Trophoblast cell (in vitro differentiated cells and primary cell): ENCODE measurements around the gene PADI1.

Experiments
- DNase-seq, 2 donors: peaks; one replicate each; pipeline ENCODE4 v3.0.0-alpha.2; 2016
- H2AFZ ChIP-seq: 2 replicates; pipeline ENCODE4 v1.6.1; 2013; ENCODE audit warnings: low read length, moderate library complexity, mild to moderate bottlenecking; ENCODE audit not compliant: insufficient read depth, poor library complexity
- H2AK5ac ChIP-seq: 2 replicates; pipeline ENCODE4 v1.6.1; 2013; ENCODE audit warnings: mild to moderate bottlenecking, low read length
- H2BK120ac ChIP-seq: 2 replicates; pipeline ENCODE4 v1.6.1; 2013; ENCODE audit warnings: low read length, mild to moderate bottlenecking, moderate library complexity; ENCODE audit not compliant: insufficient read depth, poor library complexity
- H2BK12ac ChIP-seq: 2 replicates; pipeline ENCODE4 v1.6.1; 2013; ENCODE audit warnings: mild to moderate bottlenecking, low read length, moderate library complexity
- H2BK5ac ChIP-seq: 2 replicates; pipeline ENCODE4 v1.6.1; 2013; ENCODE audit warnings: low read length, low read depth, moderate library complexity, mild to moderate bottlenecking; ENCODE audit not compliant: poor library complexity
- H3K14ac ChIP-seq: 2 replicates; pipeline ENCODE4 v1.6.1; 2013; ENCODE audit warnings: mild to moderate bottlenecking, low read length
- H3K18ac ChIP-seq: 2 replicates; pipeline ENCODE4 v1.6.1; 2013; ENCODE audit warnings: mild to moderate bottlenecking, low read length
- H3K23ac ChIP-seq: 2 replicates; pipeline ENCODE4 v1.6.1; 2013; ENCODE audit warnings: low read length
- H3K27ac ChIP-seq: 2 replicates; pipeline ENCODE4 v1.5.1; 2013; ENCODE audit warnings: low read depth, mild to moderate bottlenecking, inconsistent platforms, low read length, moderate library complexity
- H3K27me3 ChIP-seq: 2 replicates; pipeline ENCODE4 v1.6.1; 2013; ENCODE audit warnings: inconsistent platforms, mild to moderate bottlenecking, low read length, moderate library complexity; ENCODE audit not compliant: insufficient read depth
- H3K36me3 ChIP-seq, 2 experiments: 1 replicate in 1 of 2; 2 replicates in 1 of 2; pipeline ENCODE4 v1.6.1; 2013; ENCODE audit warnings: low read length in 2 of 2, mild to moderate bottlenecking in 2 of 2, moderate library complexity in 1 of 2; ENCODE audit not compliant: insufficient read depth in 2 of 2, control insufficient read depth in 1 of 2
- H3K4ac ChIP-seq: 2 replicates; pipeline ENCODE4 v1.6.1; 2013; ENCODE audit warnings: low read depth, mild to moderate bottlenecking, low read length, moderate library complexity
- H3K4me1 ChIP-seq, 2 experiments: 1 replicate in 1 of 2; 2 replicates in 1 of 2; pipeline ENCODE4 v1.6.1; 2013; ENCODE audit warnings: low read length in 2 of 2, mild to moderate bottlenecking in 2 of 2, moderate library complexity in 1 of 2; ENCODE audit not compliant: insufficient read depth in 2 of 2, control insufficient read depth in 1 of 2
- H3K4me2 ChIP-seq: 2 replicates; pipeline ENCODE4 v1.6.1; 2013; ENCODE audit warnings: inconsistent platforms, mild to moderate bottlenecking, low read length, moderate library complexity
- H3K4me3 ChIP-seq: 2 replicates; pipeline ENCODE4 v1.5.1; 2013; ENCODE audit warnings: mild to moderate bottlenecking, low read depth, low read length, inconsistent platforms
- H3K79me1 ChIP-seq: one replicate; pipeline ENCODE4 v1.6.1; 2013; ENCODE audit warnings: low read length
- H3K79me2 ChIP-seq: 2 replicates; pipeline ENCODE4 v1.6.1; 2013; ENCODE audit warnings: low read length, mild to moderate bottlenecking; ENCODE audit not compliant: control insufficient read depth, insufficient read depth, poor library complexity
- H3K9ac ChIP-seq: 2 replicates; pipeline ENCODE4 v1.6.1; 2013; ENCODE audit warnings: mild to moderate bottlenecking, low read length
- H3K9me3 ChIP-seq: 2 replicates; pipeline ENCODE4 v1.6.1; 2013; ENCODE audit warnings: low read depth, mild to moderate bottlenecking, control low read depth, inconsistent platforms, low read length; ENCODE audit not compliant: insufficient read depth
- H4K12ac ChIP-seq: 2 replicates; pipeline ENCODE4 v1.6.1; 2013; ENCODE audit warnings: low read depth, mild to moderate bottlenecking, low read length, moderate library complexity
- H4K8ac ChIP-seq: 2 replicates; pipeline ENCODE4 v1.6.1; 2013; ENCODE audit warnings: low read depth, mild to moderate bottlenecking, low read length, moderate library complexity
- H4K91ac ChIP-seq: one replicate; pipeline ENCODE4 v1.6.1; 2013; ENCODE audit warnings: low read depth, mild to moderate bottlenecking, low read length, moderate library complexity
- WGBS: extraction: QIAGEN DNeasy Blood & Tissue Kit; methylation state at CpG from one replicate; pipeline ENCODE4 v1.1.7; 2013; ENCODE audit warnings: missing lambda C conversion rate; ENCODE audit not compliant: insufficient read length, insufficient coverage; ENCODE audit errors: extremely low coverage; 5-methylcytosine and 5-hydroxymethylcytosine counted together

The PADI1 gene

DNA sequence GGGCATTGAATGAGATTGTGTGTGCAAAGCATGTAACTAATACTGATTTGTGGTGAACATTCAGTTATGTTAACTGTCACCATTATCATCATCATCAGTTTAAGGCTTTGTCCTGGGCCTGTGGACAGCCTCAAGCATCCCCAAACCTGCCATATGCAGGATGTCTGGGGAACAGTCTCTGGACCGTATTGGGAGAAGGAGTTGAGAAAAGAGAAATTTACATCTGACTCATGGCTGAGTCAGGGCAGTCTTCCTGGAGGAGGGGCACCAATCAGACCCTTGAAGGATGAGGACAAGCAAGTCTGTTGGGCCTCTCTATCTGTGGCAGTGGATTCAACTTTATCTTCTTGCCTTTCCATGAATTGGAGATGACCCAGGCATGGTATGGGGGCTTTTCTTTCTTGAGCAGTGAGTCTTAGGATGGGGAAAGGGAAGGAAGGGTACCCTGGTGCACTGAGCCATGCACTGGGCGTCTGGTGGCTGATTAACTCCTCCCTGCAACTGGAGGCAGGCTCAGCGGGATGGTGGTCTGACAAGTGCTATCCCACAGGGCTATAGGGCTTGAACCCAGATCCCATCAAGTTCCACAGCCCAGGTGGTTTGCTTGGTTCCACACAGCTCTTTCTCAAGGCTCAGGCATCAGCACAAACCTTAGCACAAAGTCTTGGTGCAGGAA lies 46.9 kb downstream of the PADI1 start:
- Histone ChIP-seq H3K4me1 (peaks cover 0 to 2% of the 10 kb centered on the region in 2 experiments), H3K18ac (no peak overlapping the region), H2BK5ac (no peak overlapping the region), H4K91ac (no peak overlapping the region), H3K23ac (no peak overlapping the region), H3K4me3 (no peak overlapping the region), H3K4me2 (no peak overlapping the region), H2AFZ (no peak overlapping the region), H3K14ac (no peak overlapping the region), H2AK5ac (no peak overlapping the region), H3K4ac (no peak overlapping the region), H2BK120ac (no peak overlapping the region), H3K79me2 (no peaks in the 10 kb centered on the region), H4K8ac (no peak overlapping the region), H3K9ac (no peak overlapping the region), H3K36me3 (no peaks in the 10 kb centered on the region), H4K12ac (no peak overlapping the region), H3K9me3 (no peaks in the 10 kb centered on the region), H2BK12ac (no peak overlapping the region), H3K79me1 (no peaks in the 10 kb centered on the region), H3K27me3 (no peaks in the 10 kb centered on the region), H3K27ac (no peak overlapping the region)
- WGBS, result no CpG with 5 or more reads among the region's 3 CpGs
- no peak for DNase-seq

DNA sequence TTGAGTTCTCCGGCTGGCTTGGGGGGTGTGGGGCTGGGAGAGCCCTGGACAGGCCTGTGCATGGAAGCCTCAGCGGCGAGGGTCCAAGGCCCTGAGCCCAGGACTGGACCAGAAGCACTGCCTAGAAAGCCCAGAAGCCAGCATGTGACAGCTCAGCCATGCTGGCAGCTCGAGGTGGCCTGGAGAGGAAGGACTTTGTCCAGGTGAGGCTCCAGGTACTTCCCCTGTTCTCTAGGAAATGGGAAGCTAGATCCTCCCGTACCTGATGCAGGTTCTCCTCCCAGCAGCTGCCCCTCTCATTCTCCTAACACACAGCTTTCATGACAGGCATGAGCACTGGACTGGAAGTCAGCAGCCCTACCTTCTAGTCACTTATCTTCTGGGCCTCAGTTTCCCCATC lies 50.4 kb downstream of the PADI1 start:
- Histone ChIP-seq H3K14ac (no peak overlapping the region), H4K8ac (no peak overlapping the region), H3K4me3 (no peak overlapping the region), H3K79me1 (no peaks in the 10 kb centered on the region), H4K91ac (no peak overlapping the region), H3K18ac (no peak overlapping the region), H3K79me2 (no peaks in the 10 kb centered on the region), H3K4me2 (no peak overlapping the region), H3K23ac (no peak overlapping the region), H3K9me3 (no peaks in the 10 kb centered on the region), H2AK5ac (no peak overlapping the region), H2BK120ac (no peak overlapping the region), H3K27ac (no peak overlapping the region), H3K36me3 (no peaks in the 10 kb centered on the region), H2BK5ac (no peak overlapping the region), H3K4ac (no peak overlapping the region), H3K27me3 (no peaks in the 10 kb centered on the region), H3K4me1 (peaks cover 0 to 2% of the 10 kb centered on the region in 2 experiments), H2AFZ (no peak overlapping the region), H3K9ac (no peak overlapping the region), H2BK12ac (no peak overlapping the region), H4K12ac (no peak overlapping the region)
- DNase-seq, result no peak
- WGBS, result no CpG with 5 or more reads among the region's 5 CpGs

DNA sequence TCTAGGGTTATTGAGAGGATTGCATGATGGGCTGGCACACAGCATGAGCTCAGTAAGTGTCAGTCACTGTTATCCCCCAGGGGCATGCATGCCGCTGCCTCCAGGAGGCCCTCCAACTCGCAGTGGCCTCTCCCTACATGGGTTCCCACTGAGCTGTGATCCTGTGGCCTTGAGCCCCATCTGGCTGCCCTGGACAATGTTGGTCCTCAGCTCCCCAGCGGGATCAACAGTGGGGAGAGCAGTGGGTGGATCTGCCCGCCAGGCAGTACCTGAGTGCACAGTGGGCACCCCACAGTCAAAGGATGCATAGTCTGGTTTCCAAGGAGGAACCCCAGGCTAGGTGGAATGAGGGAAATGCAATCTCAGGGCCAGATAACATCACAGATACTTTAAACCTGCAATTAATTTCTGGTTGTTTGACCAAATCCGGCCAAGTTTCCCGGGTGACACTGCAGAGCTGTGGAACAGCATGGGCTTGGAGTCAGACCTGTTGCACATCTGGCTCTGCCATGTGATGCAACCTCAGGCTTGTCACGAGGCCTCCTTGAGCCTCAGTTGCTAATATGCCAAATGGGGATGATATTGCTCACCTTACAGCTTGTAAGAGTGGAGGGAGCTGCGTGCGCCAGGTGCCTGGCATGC lies 53.3 kb downstream of the PADI1 start:
- H3K9me3 ChIP-seq, result no peaks in the 10 kb centered on the region
- no peak overlapping the region for H4K8ac ChIP-seq
- H3K23ac ChIP-seq, result no peak overlapping the region
- no peak overlapping the region for H4K12ac ChIP-seq
- H2BK12ac ChIP-seq, result no peak overlapping the region
- no peak overlapping the region for H3K4ac ChIP-seq
- H3K18ac ChIP-seq, result no peak overlapping the region
- DNase-seq, result no peak
- no peak overlapping the region for H3K27ac ChIP-seq
- H2AK5ac ChIP-seq, result no peak overlapping the region
- no peak overlapping the region for H3K4me3 ChIP-seq
- no peaks in the 10 kb centered on the region for H3K27me3 ChIP-seq
- H4K91ac ChIP-seq, result no peak overlapping the region
- H3K9ac ChIP-seq, result no peak overlapping the region
- H3K79me2 ChIP-seq, result no peaks in the 10 kb centered on the region
- no CpG with 5 or more reads among the region's 9 CpGs for WGBS
- no peaks in the 10 kb centered on the region for H3K36me3 ChIP-seq
- H3K4me2 ChIP-seq, result no peak overlapping the region
- H3K79me1 ChIP-seq, result no peaks in the 10 kb centered on the region
- no peak overlapping the region for H2AFZ ChIP-seq
- H2BK5ac ChIP-seq, result no peak overlapping the region
- H3K4me1 ChIP-seq, result no peaks in the 10 kb centered on the region
- H3K14ac ChIP-seq, result no peak overlapping the region
- H2BK120ac ChIP-seq, result no peak overlapping the region

DNA sequence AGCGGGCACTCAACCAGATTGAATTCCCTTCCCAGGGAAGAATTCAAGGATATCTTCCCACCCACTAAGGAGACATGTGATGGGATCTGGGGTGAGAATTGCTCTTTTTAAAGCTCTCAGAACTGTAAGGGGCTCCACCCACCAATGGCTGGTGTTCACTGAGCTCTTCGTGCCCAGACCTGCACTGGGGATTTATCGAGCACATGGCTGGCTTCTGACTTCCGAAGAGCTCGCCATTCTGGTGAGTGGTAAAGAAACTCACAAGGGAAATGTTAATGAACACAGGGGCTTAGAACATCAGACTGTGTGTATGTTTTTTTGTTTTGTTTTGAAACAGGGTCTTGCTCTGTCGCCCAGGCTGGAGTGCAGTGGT lies 53.8 kb downstream of the PADI1 start:
- no CpG with 5 or more reads among the region's 6 CpGs for WGBS
- DNase-seq, result no peak
- no peak overlapping the region for H2BK5ac ChIP-seq

More for the DNA sequence above, 53.8 kb downstream of the PADI1 start:
- no peaks in the 10 kb centered on the region for H3K36me3 ChIP-seq
- no peak overlapping the region for H3K27ac ChIP-seq
- H2BK120ac ChIP-seq, result no peak overlapping the region
- H3K14ac ChIP-seq, result no peak overlapping the region
- no peak overlapping the region for H3K4ac ChIP-seq
- H2AFZ ChIP-seq, result no peak overlapping the region
- no peak overlapping the region for H4K91ac ChIP-seq
- no peak overlapping the region for H2AK5ac ChIP-seq
- no peak overlapping the region for H3K4me2 ChIP-seq
- no peak overlapping the region for H3K18ac ChIP-seq
- H4K12ac ChIP-seq, result no peak overlapping the region
- H3K4me3 ChIP-seq, result no peak overlapping the region
- no peaks in the 10 kb centered on the region for H3K4me1 ChIP-seq
- H3K23ac ChIP-seq, result no peak overlapping the region
- no peaks in the 10 kb centered on the region for H3K27me3 ChIP-seq
- H4K8ac ChIP-seq, result no peak overlapping the region
- no peaks in the 10 kb centered on the region for H3K79me1 ChIP-seq
- H3K9ac ChIP-seq, result no peak overlapping the region
- no peaks in the 10 kb centered on the region for H3K9me3 ChIP-seq
- H2BK12ac ChIP-seq, result no peak overlapping the region
- H3K79me2 ChIP-seq, result no peaks in the 10 kb centered on the region
